AG09319 (cell line): ENCODE measurements around the gene TBXA2R.

Experiments
- DNase-seq: peaks from one replicate; pipeline ENCODE4 v3.0.0-alpha.2; 2010; ENCODE audit warnings: low read depth; ENCODE audit errors: extremely low read depth
- TF ChIP-seq, protein P1 (sequence below): IDR thresholded peaks from 2 replicates; pipeline ENCODE4 v1.5.1; 2011; ENCODE audit warnings: low read depth, mild to moderate bottlenecking, inconsistent platforms, low read length, moderate library complexity

TBXA2R gene

DNA sequence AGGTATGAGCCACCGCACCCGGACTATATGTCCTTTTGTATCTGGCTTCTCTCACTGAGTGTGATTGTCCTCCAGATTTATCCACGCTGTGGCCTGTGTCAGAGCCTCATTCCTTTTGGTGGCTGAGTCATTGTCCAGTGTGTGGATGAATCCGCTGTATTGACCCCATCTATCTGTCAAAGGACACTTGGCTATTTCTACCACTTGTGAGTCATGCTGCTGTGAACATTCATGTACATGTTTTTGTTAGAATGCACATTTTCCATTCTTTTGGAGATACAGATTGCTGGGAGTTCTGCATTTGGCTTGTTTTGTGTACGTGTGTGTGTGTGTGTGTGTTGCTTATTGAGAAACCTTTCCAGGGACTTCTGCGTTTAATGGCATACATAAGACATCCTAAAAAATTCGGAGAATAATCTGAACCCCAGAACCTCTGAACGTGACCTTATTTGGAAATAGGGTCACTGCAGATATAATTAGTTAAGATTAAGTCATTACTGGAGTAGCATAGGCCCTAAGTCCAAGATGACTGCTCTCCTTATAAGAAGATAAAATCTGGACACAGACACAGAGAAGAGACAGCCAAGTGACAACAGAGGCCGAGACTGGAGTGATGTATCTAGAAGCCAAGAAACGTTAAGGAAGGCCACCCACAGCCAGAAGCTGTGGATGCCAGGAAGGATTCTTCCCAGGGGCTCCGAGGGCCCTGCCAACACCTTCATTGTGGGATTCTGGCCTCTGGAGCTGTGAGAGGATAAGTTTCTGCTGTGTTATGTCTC lies 26.3 kb downstream of the TBXA2R start:
- TF ChIP-seq, protein P1, sequence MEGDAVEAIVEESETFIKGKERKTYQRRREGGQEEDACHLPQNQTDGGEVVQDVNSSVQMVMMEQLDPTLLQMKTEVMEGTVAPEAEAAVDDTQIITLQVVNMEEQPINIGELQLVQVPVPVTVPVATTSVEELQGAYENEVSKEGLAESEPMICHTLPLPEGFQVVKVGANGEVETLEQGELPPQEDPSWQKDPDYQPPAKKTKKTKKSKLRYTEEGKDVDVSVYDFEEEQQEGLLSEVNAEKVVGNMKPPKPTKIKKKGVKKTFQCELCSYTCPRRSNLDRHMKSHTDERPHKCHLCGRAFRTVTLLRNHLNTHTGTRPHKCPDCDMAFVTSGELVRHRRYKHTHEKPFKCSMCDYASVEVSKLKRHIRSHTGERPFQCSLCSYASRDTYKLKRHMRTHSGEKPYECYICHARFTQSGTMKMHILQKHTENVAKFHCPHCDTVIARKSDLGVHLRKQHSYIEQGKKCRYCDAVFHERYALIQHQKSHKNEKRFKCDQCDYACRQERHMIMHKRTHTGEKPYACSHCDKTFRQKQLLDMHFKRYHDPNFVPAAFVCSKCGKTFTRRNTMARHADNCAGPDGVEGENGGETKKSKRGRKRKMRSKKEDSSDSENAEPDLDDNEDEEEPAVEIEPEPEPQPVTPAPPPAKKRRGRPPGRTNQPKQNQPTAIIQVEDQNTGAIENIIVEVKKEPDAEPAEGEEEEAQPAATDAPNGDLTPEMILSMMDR = no peak
- peak; percentile 43 for DNase-seq

GRCh38 chr19:3578390-3578789 lies 28.3 kb downstream of the TBXA2R start:
- TF ChIP-seq, protein P1 = no peak
- DNase-seq = no peak

- TF ChIP-seq, protein P1 = no peak
- no peak for DNase-seq
Observed at GRCh38 chr19:3577723-3578344, 28.8 kb downstream of the TBXA2R start.

- no peak for DNase-seq
- TF ChIP-seq, protein P1 = no peak
Observed at GRCh38 chr19:3576696-3577443, 29.8 kb downstream of the TBXA2R start.

GRCh38 chr19:3575949-3576673 lies 30.6 kb downstream of the TBXA2R start:
- TF ChIP-seq, protein P1 = no peak

DNA sequence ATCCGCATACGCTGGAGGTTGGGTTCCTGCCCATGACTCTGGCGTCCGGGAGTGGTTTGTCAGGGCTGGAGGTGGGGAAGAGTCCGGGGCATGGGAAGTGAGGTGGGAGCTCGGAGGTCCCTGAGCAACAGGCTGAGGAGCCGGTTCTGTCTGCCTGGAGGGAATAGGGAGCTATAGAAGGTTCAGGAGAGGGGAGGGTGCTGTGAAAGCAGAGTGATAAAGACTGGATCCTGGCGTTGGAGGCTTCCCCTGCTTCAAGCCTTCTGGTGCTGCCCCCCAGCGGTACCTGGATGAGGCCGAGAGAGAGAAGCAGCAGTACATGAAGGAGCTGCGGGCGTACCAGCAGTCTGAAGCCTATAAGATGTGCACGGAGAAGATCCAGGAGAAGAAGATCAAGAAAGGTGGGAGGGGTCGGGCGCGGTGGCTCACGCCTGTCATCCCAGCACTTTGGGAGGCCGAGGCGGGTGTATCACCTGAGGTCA lies 31.4 kb downstream of the TBXA2R start:
- TF ChIP-seq, protein P1 = no peak; the same call in none of the 2 replicates
- DNase-seq = no peak

More at GRCh38 chr19:3575949-3576673, 30.6 kb downstream of the TBXA2R start:
- DNase-seq = no peak
